ENCODE measurements around the gene MAML3. TPM values are rescaled to one million over a fixed set of nuclear protein-coding genes. Genes with fewer than 3 reads are reported as not detected.

MAML3 gene
- total and polyA plus RNA-seq, 9 donors, result 11.1 to 23.8 (median 14.9) TPM

- Histone ChIP-seq H3K27me3 (no peaks in the 10 kb centered on the region), H3K36me3 (no peaks in the 10 kb centered on the region), H3K27ac (no peak overlapping the region), H3K4me3 (no peak overlapping the region), H3K4me1 (ENCODE audit: insufficient read depth) (peaks cover 8% of the 10 kb centered on the region), H3K9me3 (no peaks in the 10 kb centered on the region)
- no peak for TF ChIP-seq CTCF (IDR thresholded peaks at IDR 0.05)
- no peak for TF ChIP-seq EP300 (IDR thresholded peaks at IDR 0.05)
- TF ChIP-seq POLR2A (IDR thresholded peaks at IDR 0.05), result no peak
- intact Hi-C loops (cut with DNase I), result loop anchor here in 2 of 4 donors (10.0 kb wide), 6 partner anchors 112 to 502 kb away; no protein-coding TSS in a partner anchor
- WGBS, 3 donors, result 77 to 87% (median 80%) methylated on average over 4 of the region's 4 CpGs
- DNase-seq, result no peak
These were observed 2.7 kb upstream of the MAML3 start for GRCh38 chr4:140156529-140157171.

GRCh38 chr4:140154572-140154891 is 548 bp upstream of the MAML3 start:
- intact Hi-C loops (cut with DNase I), result loop anchor here (2.0 to 10.0 kb wide), 13 partner anchors 83 to 500 kb away; no protein-coding TSS in a partner anchor
- Histone ChIP-seq H3K36me3 (no peaks in the 10 kb centered on the region), H3K4me1 (ENCODE audit: insufficient read depth) (peaks cover 8% of the 10 kb centered on the region), H3K4me3 (peak overlapping the region; percentile 50), H3K27me3 (no peaks in the 10 kb centered on the region), H3K9me3 (no peaks in the 10 kb centered on the region), H3K27ac (peak overlapping the region in 1 of 2 donors; percentile 99)
- TF ChIP-seq CTCF (IDR thresholded peaks at IDR 0.05) (no peak), POLR2A (IDR thresholded peaks at IDR 0.05) (no peak), EP300 (IDR thresholded peaks at IDR 0.05) (no peak)
- no peak for DNase-seq
- WGBS, 3 donors, result 76 to 87% (median 82%) methylated on average over 3 of the region's 3 CpGs

GRCh38 chr4:140153419-140153717 is 616 bp downstream of the MAML3 start:
- H3K4me3 ChIP-seq, result peak overlapping the region; percentile 50
- intact Hi-C loops (cut with DNase I), result loop anchor here (2.0 to 10.0 kb wide), 14 partner anchors 84 to 499 kb away; no protein-coding TSS in a partner anchor
- H3K27ac ChIP-seq, result peak overlapping the region; percentile 78 to 99
- no peaks in the 10 kb centered on the region for H3K9me3 ChIP-seq
- H3K36me3 ChIP-seq, result no peaks in the 10 kb centered on the region
- WGBS, 3 donors, result 1% methylated on average over 14 of the region's 14 CpGs
- H3K4me1 ChIP-seq (ENCODE audit: insufficient read depth), result peaks cover 8% of the 10 kb centered on the region
- TF ChIP-seq POLR2A (IDR thresholded peaks at IDR 0.05) (no peak), EP300 (IDR thresholded peaks at IDR 0.05) (no peak), CTCF (IDR thresholded peaks at IDR 0.05) (no peak)
- DNase-seq, result no peak
- no peaks in the 10 kb centered on the region for H3K27me3 ChIP-seq

GRCh38 chr4:140152751-140153418 is 1.1 kb downstream of the MAML3 start:
- Histone ChIP-seq H3K4me1 (ENCODE audit: insufficient read depth) (peaks cover 5% of the 10 kb centered on the region), H3K27ac (peak overlapping the region; percentile 96 to 99), H3K36me3 (no peaks in the 10 kb centered on the region), H3K27me3 (no peaks in the 10 kb centered on the region), H3K4me3 (peak overlapping the region; percentile 50), H3K9me3 (no peaks in the 10 kb centered on the region)
- peak; percentile 70 to 82 (median 75) for DNase-seq
- 0 to 1% (median 1%) methylated on average over 51 to 54 of the region's 54 CpGs for WGBS, 3 donors
- intact Hi-C loops (cut with DNase I), result loop anchor here (2.0 to 10.0 kb wide), 14 partner anchors 84 to 498 kb away; no protein-coding TSS in a partner anchor
- no peak for TF ChIP-seq EP300 (IDR thresholded peaks at IDR 0.05)
- no peak for TF ChIP-seq POLR2A (IDR thresholded peaks at IDR 0.05)
- no peak for TF ChIP-seq CTCF (IDR thresholded peaks at IDR 0.05)
